Ovary (tissue), 9 donors: ENCODE results near the gene CDS1. TPM values are rescaled to one million over a fixed set of nuclear protein-coding genes. Genes with fewer than 3 reads are reported as not detected.

Experiments used
- DNase-seq, 5 donors: peaks; one replicate each; pipeline ENCODE4 v3.0.0-alpha.2; 2019 to 2020
- H3K27ac ChIP-seq, 2 donors: fragments of 200-600 bp; one replicate each; pipeline versions ENCODE4 v1.5.1 to v1.8.0; 2019 to 2022
- H3K27me3 ChIP-seq: fragments of 200-600 bp; one replicate; pipeline ENCODE4 v1.8.0; 2022
- H3K36me3 ChIP-seq: fragments of 200-600 bp; sonication (generic); one replicate; pipeline ENCODE4 v1.5.1; 2019
- H3K4me1 ChIP-seq: one replicate; pipeline ENCODE4 v1.8.1; 2013; ENCODE audit warnings: mild to moderate bottlenecking, moderate library complexity; ENCODE audit not compliant: insufficient read depth
- H3K4me3 ChIP-seq: fragments of 200-600 bp; sonication (generic); one replicate; pipeline ENCODE4 v1.5.1; 2017
- H3K9me3 ChIP-seq, 2 donors: fragments of 200-600 bp in 1 of 2; sonication (generic) in 1 of 2; one replicate each; pipeline versions ENCODE4 v1.5.1 to v1.8.1; 2013 to 2019; ENCODE audit warnings: mild to moderate bottlenecking in 1 of 2, moderate library complexity in 1 of 2
- CTCF ChIP-seq, 3 donors: fragments of 450-650 bp in 2 of 3; fragments of 200-600 bp in 1 of 3; IDR thresholded peaks; one replicate each; pipeline versions ENCODE4 v1.5.1 to v1.8.0; 2016 to 2022; ENCODE audit warnings: antibody characterized with exemption in 3 of 3, mild to moderate bottlenecking in 1 of 3
- EP300 ChIP-seq: sonication (generic); formaldehyde crosslinking; IDR thresholded peaks from one replicate; pipeline ENCODE4 v1.6.1; 2017; ENCODE audit warnings: antibody characterized with exemption
- POLR2A ChIP-seq: fragments of 450-650 bp; IDR thresholded peaks from one replicate; pipeline ENCODE4 v1.6.1; 2017; ENCODE audit warnings: antibody characterized with exemption, mild to moderate bottlenecking, moderate library complexity
- WGBS, 3 donors: extraction: QIAGEN DNeasy Blood & Tissue Kit in 1 of 3; methylation state at CpG; one replicate each; pipeline versions ENCODE4 v1.1.5 to v1.1.7; 2013 to 2017; 5-methylcytosine and 5-hydroxymethylcytosine counted together
- intact Hi-C, 4 donors: fragments of 100-400 bp; cut with DNase I; formaldehyde crosslinking; loops; one replicate each; pipeline versions ENCODE4 v1.11.0 to v1.15.1; 2022 to 2023
- polyA plus RNA-seq, 2 donors: library from polyadenylated mRNA; stranded (reverse); fragments of 200-250 nt in 1 of 2; fragments of 350-450 nt in 1 of 2; fragmentation: Illumina TruSeq in 1 of 2; extraction: RNeasy Lipid Tissue Mini Kit (QIAGEN cat#74804) in 1 of 2; gene quantifications; one replicate each; pipeline ENCODE4 v1.2.3, GENCODE V29; 2013 to 2014
- total RNA-seq, 7 donors: library from RNA; depleted of rRNA in 2 of 7; stranded (reverse); fragments of >200 nt in 2 of 7; fragmentation: NEBNext Ultra II Directional in 3 of 7; extraction: Animal tissue kit (Norgen Biotek cat#: 25700) in 3 of 7; gene quantifications; one replicate each; pipeline versions ENCODE4 v1.1.0 to v1.2.4, GENCODE V29; 2016 to 2023
- donor health status: DM: no; HTN: no; CAD: no; lungs with moderate emphysema.
- donor health status: DM: no; HTN: no; CAD: no.
- donor health status: Bipolar disorder and iron deficiency.
- donor health status: DM: yes; HTN: yes; CAD: no.
- donor health status: DM: no; HTN: no; CAD: no.
- donor health status: DM: yes; HTN: yes; CAD: no.

The CDS1 gene
- total and polyA plus RNA-seq, 9 donors = 2.7 to 28.0 (median 7.7) TPM

GRCh38 chr4:84689197-84689596 lies 106.3 kb downstream of the CDS1 start:
- H3K36me3 ChIP-seq = no peaks in the 10 kb centered on the region
- no peaks in the 10 kb centered on the region for H3K9me3 ChIP-seq
- no peak for DNase-seq
- intact Hi-C loops = no loop called here
- H3K4me3 ChIP-seq = no peak overlapping the region
- no peak overlapping the region for H3K27ac ChIP-seq
- TF ChIP-seq EP300 (no peak), POLR2A (no peak), CTCF (IDR thresholded peaks at IDR 0.05) (no peak)
- H3K27me3 ChIP-seq = no peaks in the 10 kb centered on the region
- H3K4me1 ChIP-seq = no peaks in the 10 kb centered on the region

- WGBS, 3 donors = 91 to 93% (median 93%) methylated on average over 7 of the region's 7 CpGs
- TF ChIP-seq POLR2A (no peak), EP300 (no peak), CTCF (IDR thresholded peaks at IDR 0.05) (no peak)
- H3K4me3 ChIP-seq = no peak overlapping the region
- DNase-seq = no peak
- intact Hi-C loops = no loop called here
- H3K9me3 ChIP-seq = no peaks in the 10 kb centered on the region
- no peak overlapping the region for H3K27ac ChIP-seq
- no peaks in the 10 kb centered on the region for H3K27me3 ChIP-seq
- H3K36me3 ChIP-seq = no peaks in the 10 kb centered on the region
- no peaks in the 10 kb centered on the region for H3K4me1 ChIP-seq
These were observed 107.6 kb downstream of the CDS1 start for GRCh38 chr4:84690481-84690880.

GRCh38 chr4:84691170-84691691 lies 108.3 kb downstream of the CDS1 start:
- Histone ChIP-seq H3K4me1 (no peaks in the 10 kb centered on the region), H3K27me3 (no peaks in the 10 kb centered on the region), H3K9me3 (no peaks in the 10 kb centered on the region), H3K36me3 (no peaks in the 10 kb centered on the region), H3K4me3 (no peak overlapping the region), H3K27ac (no peak overlapping the region)
- intact Hi-C loops = no loop called here
- TF ChIP-seq EP300 (no peak), POLR2A (no peak), CTCF (IDR thresholded peaks at IDR 0.05) (no peak)
- DNase-seq = no peak
- WGBS, 3 donors = 43 to 70% (median 48%) methylated on average over 1 of the region's 1 CpG

GRCh38 chr4:84691800-84692199 lies 108.9 kb downstream of the CDS1 start:
- 81 to 86% (median 82%) methylated on average over 1 of the region's 1 CpG for WGBS, 3 donors
- TF ChIP-seq POLR2A (no peak), CTCF (IDR thresholded peaks at IDR 0.05) (no peak), EP300 (no peak)
- Histone ChIP-seq H3K9me3 (no peaks in the 10 kb centered on the region), H3K36me3 (no peaks in the 10 kb centered on the region), H3K27me3 (no peaks in the 10 kb centered on the region), H3K4me1 (no peaks in the 10 kb centered on the region), H3K27ac (no peak overlapping the region), H3K4me3 (no peak overlapping the region)
- intact Hi-C loops = no loop called here
- no peak for DNase-seq

GRCh38 chr4:84697159-84697558 lies 114.2 kb downstream of the CDS1 start:
- H3K4me1 ChIP-seq = no peaks in the 10 kb centered on the region
- no peak overlapping the region for H3K4me3 ChIP-seq
- 87 to 99% (median 96%) methylated on average over 2 of the region's 2 CpGs for WGBS, 3 donors
- no peaks in the 10 kb centered on the region for H3K9me3 ChIP-seq
- no peak for DNase-seq
- no peak for TF ChIP-seq POLR2A
- TF ChIP-seq EP300 = no peak
- no peak for TF ChIP-seq CTCF (IDR thresholded peaks at IDR 0.05)
- H3K27me3 ChIP-seq = no peaks in the 10 kb centered on the region
- intact Hi-C loops = no loop called here
- H3K36me3 ChIP-seq = no peaks in the 10 kb centered on the region
- H3K27ac ChIP-seq = no peak overlapping the region
